NCI-H2081 treated with DMSO at 0.1 percent for 48 hours (cell line): Measurements from ENCODE around the gene POLR3B.
"Not testable (repeated sequence)": the region's sequence is repeated elsewhere in the genome, so short reads cannot be mapped to it uniquely, and the experiment has no call there.

Experiments
- DNase-seq: peaks from one replicate; lab custom pipeline; 2025; lab: John Stamatoyannopoulos, UW

POLR3B gene

GRCh38 chr12:106342397-106343213 is 14.9 kb upstream of the POLR3B start:
- DNase-seq: no peak

- no peak for DNase-seq
These were observed 14.4 kb upstream of the POLR3B start for GRCh38 chr12:106343214-106343528.

- no peak for DNase-seq
These were observed 13.4 kb upstream of the POLR3B start for GRCh38 chr12:106344131-106344530.

- no peak for DNase-seq
These were observed 11.8 kb upstream of the POLR3B start for GRCh38 chr12:106345746-106346145.

GRCh38 chr12:106348411-106348810 is 9.1 kb upstream of the POLR3B start:
- no peak for DNase-seq

- no peak for DNase-seq
These were observed 4.4 kb upstream of the POLR3B start for GRCh38 chr12:106353175-106353574.

GRCh38 chr12:106358396-106359241 is 1.1 kb downstream of the POLR3B start:
- DNase-seq: no peak

- no peak for DNase-seq
These were observed 2.3 kb downstream of the POLR3B start for GRCh38 chr12:106359646-106360399.

GRCh38 chr12:106360400-106360994 is 2.9 kb downstream of the POLR3B start:
- DNase-seq: no peak

GRCh38 chr12:106362971-106363370 is 5.4 kb downstream of the POLR3B start:
- DNase-seq: no peak

- DNase-seq: no peak
These were observed 6.7 kb downstream of the POLR3B start for GRCh38 chr12:106364261-106364660.

GRCh38 chr12:106369624-106370346 is 12.2 kb downstream of the POLR3B start:
- DNase-seq: no peak

GRCh38 chr12:106378788-106379187 is 21.2 kb downstream of the POLR3B start:
- DNase-seq: no peak

- no peak for DNase-seq
These were observed 23.4 kb downstream of the POLR3B start for GRCh38 chr12:106380954-106381353.

- DNase-seq: not testable (repeated sequence)
These were observed 24.3 kb downstream of the POLR3B start for GRCh38 chr12:106381866-106382265.

GRCh38 chr12:106386813-106387535 is 29.4 kb downstream of the POLR3B start:
- DNase-seq: no peak

- no peak for DNase-seq
These were observed 30.4 kb downstream of the POLR3B start for GRCh38 chr12:106387848-106388377.

- DNase-seq: no peak
These were observed 31.6 kb downstream of the POLR3B start for GRCh38 chr12:106389151-106389550.

- DNase-seq: no peak
These were observed 35.2 kb downstream of the POLR3B start for GRCh38 chr12:106392759-106393158.

GRCh38 chr12:106409878-106410277 is 52.3 kb downstream of the POLR3B start:
- DNase-seq: no peak

GRCh38 chr12:106412563-106412962 is 55.0 kb downstream of the POLR3B start:
- DNase-seq: no peak
